ENCODE measurements around the gene CDH23. TPM values are rescaled to one million over a fixed set of nuclear protein-coding genes. Genes with fewer than 3 reads are reported as not detected.

The CDH23 gene
- total and polyA plus RNA-seq, 2 of the 8 experiments (the other 6 are each of a cell fraction or from before 2014, with no cell fraction given): 1.9 to 4.9 TPM

DNA sequence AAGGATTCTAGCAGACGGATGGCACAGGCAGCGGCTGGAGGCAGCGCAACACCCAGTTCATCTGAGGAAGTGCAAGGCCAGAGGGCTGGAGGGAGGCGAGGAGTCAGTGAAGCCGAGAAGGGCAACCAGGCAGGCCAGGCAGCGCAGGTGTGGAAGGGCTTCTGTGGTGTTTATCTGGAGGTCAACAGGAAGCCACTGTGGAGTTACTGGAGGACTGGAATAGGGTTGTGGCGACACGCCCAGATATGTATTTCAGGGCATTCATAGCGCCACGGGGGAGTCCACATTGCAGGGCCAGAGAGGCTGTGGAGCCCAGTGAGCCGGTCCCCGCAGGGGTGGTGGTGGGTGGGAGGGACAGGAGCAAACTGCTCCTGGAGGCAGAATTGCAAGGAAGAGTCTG is 150.6 kb downstream of the CDH23 start:
- Histone ChIP-seq H4K5ac (ENCODE audit: insufficient read length, low read depth, low read length) (no peak overlapping the region), H4K91ac (replicated peaks; ENCODE audit: insufficient read length, low read length) (no peak overlapping the region), H3K9ac (replicated peaks in 1 of 4; ENCODE audit: extremely low read depth in 1 of 4, low read depth in 3 of 4, low read length in 3 of 4) (no peak overlapping the region), H2AK5ac (ENCODE audit: low read depth, low read length) (no peak overlapping the region), H4K8ac (ENCODE audit: extremely low read depth, insufficient read depth, low read length) (no peak overlapping the region), H3K36me3 (ENCODE audit: control insufficient read depth in 2 of 4, insufficient read depth in 4 of 4, low read length in 3 of 4) (no peaks in the 10 kb centered on the region), H3K9me3 (ENCODE audit: insufficient read depth in 2 of 2, low read depth in 1 of 2, low read length in 1 of 2) (no peaks in the 10 kb centered on the region), H3K4me2 (ENCODE audit: insufficient read depth in 1 of 2, low read depth in 2 of 2, low read length in 2 of 2) (no peak overlapping the region), H3K23me2 (ENCODE audit: low read depth, low read length) (no peaks in the 10 kb centered on the region), H2BK20ac (ENCODE audit: low read length) (no peak overlapping the region), H3K79me1 (ENCODE audit: low read depth, low read length) (0 out of 2 replicates have a peak, but pooled peaks cover 2% of the 10 kb centered on the region), H3K4ac (replicated peaks; ENCODE audit: insufficient read length, low read depth, low read length) (no peak overlapping the region), H2BK12ac (ENCODE audit: low read depth, low read length) (no peak overlapping the region), H2BK15ac (ENCODE audit: low read length) (no peak overlapping the region), H3K4me3 (ENCODE audit: extremely low read depth in 1 of 4, insufficient read depth in 2 of 4, low read depth in 3 of 4, low read length in 4 of 4) (no peak overlapping the region), H3K27ac (ENCODE audit: low read depth, low read length) (no peak overlapping the region), H3K27me3 (replicated peaks in 1 of 4; ENCODE audit: control insufficient read depth in 3 of 4, extremely low read depth in 1 of 4, insufficient read depth in 3 of 4, low read length in 3 of 4) (no peaks in the 10 kb centered on the region), H2BK5ac (ENCODE audit: low read depth, low read length) (no peak overlapping the region), H3K23ac (ENCODE audit: insufficient read length) (no peak overlapping the region), H3K79me2 (ENCODE audit: control insufficient read depth in 1 of 2, insufficient read depth in 2 of 2, low read length in 2 of 2) (no peaks in the 10 kb centered on the region), H3K14ac (ENCODE audit: insufficient read length) (no peak overlapping the region), H3K18ac (ENCODE audit: extremely low read depth, low read length) (no peak overlapping the region), H3K56ac (replicated peaks; ENCODE audit: insufficient read length, low read depth, low read length) (no peak overlapping the region), H4K20me1 (replicated peaks in 1 of 2; ENCODE audit: control insufficient read depth in 1 of 2, insufficient read depth in 2 of 2, low read length in 2 of 2) (no peaks in the 10 kb centered on the region), H2AFZ (ENCODE audit: low read length) (no peak overlapping the region), H2BK120ac (replicated peaks; ENCODE audit: low read depth, low read length) (no peak overlapping the region), H3K4me1 (replicated peaks in 1 of 4; ENCODE audit: control insufficient read depth in 3 of 4, insufficient read depth in 4 of 4, low read length in 3 of 4) (peaks cover 2 to 31% (median 18%) of the 10 kb centered on the region in 4 experiments)
- no peak for DNase-seq (ENCODE audit: low read depth in 1 of 2, low spot score in 2 of 2)
- ChIA-PET CTCF (ENCODE audit: partially characterized antibody) (interaction anchor here (2.2 to 3.9 kb wide), 4 partner anchors 14 to 62 kb away, joined by 8 to 27 read pairs (median 16); no protein-coding TSS in a partner anchor), POLR2A (ENCODE audit: partially characterized antibody) (no interaction called here)
- no peak for FAIRE-seq
- 90% methylated on average over 10 of the region's 12 CpGs; no CpG with 5 or more reads in 1 of the 2 experiments for WGBS, 2 experiments (ENCODE audit: extremely low coverage in 1 of 2, insufficient coverage in 1 of 2, insufficient read length in 1 of 2, insufficient replicate concordance in 2 of 2, low coverage in 1 of 2, low lambda C conversion rate in 2 of 2, missing lambda C conversion rate in 1 of 2)
- TF ChIP-seq EZH2 (IDR thresholded peaks at IDR 0.05; ENCODE audit: low read depth, low read length, severe bottlenecking) (no peak), CHD2 (IDR thresholded peaks at IDR 0.05; ENCODE audit: low read length) (no peak), SRF (IDR thresholded peaks at IDR 0.05; ENCODE audit: low read depth, low read length) (no peak), KDM1A (IDR thresholded peaks at IDR 0.05; ENCODE audit: borderline replicate concordance, low read length) (no peak), CBX5 (IDR thresholded peaks at IDR 0.05; ENCODE audit: low read depth, low read length) (no peak), JUN (IDR thresholded peaks at IDR 0.05; ENCODE audit: low read depth, low read length) (no peak), HDAC6 (IDR thresholded peaks at IDR 0.05; ENCODE audit: low read depth, low read length) (no peak), EGR1 (IDR thresholded peaks at IDR 0.05; ENCODE audit: borderline replicate concordance, low read depth, low read length) (no peak), SIX5 (IDR thresholded peaks at IDR 0.05; ENCODE audit: low read depth, low read length) (no peak), GABPA (IDR thresholded peaks at IDR 0.05; ENCODE audit: borderline replicate concordance, insufficient read depth, low read length) (no peak), SP1 (IDR thresholded peaks at IDR 0.05; ENCODE audit: low read depth, low read length) (no peak), KDM4A (IDR thresholded peaks at IDR 0.05; ENCODE audit: low read depth, low read length, severe bottlenecking) (no peak), BCL11A (IDR thresholded peaks at IDR 0.05; ENCODE audit: low read depth in 2 of 2, low read length in 2 of 2) (no peak)
- TF ChIP-seq, protein P1, sequence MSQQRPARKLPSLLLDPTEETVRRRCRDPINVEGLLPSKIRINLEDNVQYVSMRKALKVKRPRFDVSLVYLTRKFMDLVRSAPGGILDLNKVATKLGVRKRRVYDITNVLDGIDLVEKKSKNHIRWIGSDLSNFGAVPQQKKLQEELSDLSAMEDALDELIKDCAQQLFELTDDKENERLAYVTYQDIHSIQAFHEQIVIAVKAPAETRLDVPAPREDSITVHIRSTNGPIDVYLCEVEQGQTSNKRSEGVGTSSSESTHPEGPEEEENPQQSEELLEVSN (IDR thresholded peaks at IDR 0.05): no peak
